Stimulated activated CD8-positive, alpha-beta memory T cell treated with anti-CD3 and anti-CD28 coated beads, Interleukin-12 subunit alpha, Interleukin-12 subunit beta, amount 100 ng/mL, for 1 hour (primary cell): ENCODE results near the gene XKR3.
"Not testable (repeated sequence)": the region's sequence is repeated elsewhere in the genome, so short reads cannot be mapped to it uniquely, and the experiment has no call there.

Source experiments
- DNase-seq: peaks from one replicate; pipeline ENCODE4 v3.0.0-alpha.2; 2020; ENCODE audit warnings: low read depth

XKR3 gene

GRCh38 chr22:16824716-16825687 is at the start of gene XKR3:
Gene XKR3 (minus strand): TSS chr22:16825411. CDS start chr22:16808073, 17,338 bp downstream.
- DNase-seq: no peak

GRCh38 chr22:16869640-16870039 is 44.4 kb upstream of the XKR3 start:
- not testable (repeated sequence) for DNase-seq

- no peak for DNase-seq
Measured at GRCh38 chr22:16866167-16866566, 41.0 kb upstream of the XKR3 start.

- not testable (repeated sequence) for DNase-seq
Measured at GRCh38 chr22:16856851-16857250, 31.6 kb upstream of the XKR3 start.

- no peak for DNase-seq
Measured at GRCh38 chr22:16854631-16855030, 29.4 kb upstream of the XKR3 start.

GRCh38 chr22:16851268-16851996 is 26.2 kb upstream of the XKR3 start:
- DNase-seq: not testable (repeated sequence)

GRCh38 chr22:16847271-16847670 is 22.1 kb upstream of the XKR3 start:
- no peak for DNase-seq

- DNase-seq: no peak
Measured at GRCh38 chr22:16845881-16846280, 20.7 kb upstream of the XKR3 start.

- DNase-seq: no peak
Measured at GRCh38 chr22:16845465-16845864, 20.3 kb upstream of the XKR3 start.

- DNase-seq: no peak
Measured at GRCh38 chr22:16844529-16844928, 19.3 kb upstream of the XKR3 start.

- DNase-seq: no peak
Measured at GRCh38 chr22:16838073-16838472, 12.9 kb upstream of the XKR3 start.

- DNase-seq: no peak
Measured at GRCh38 chr22:16834971-16835370, 9.8 kb upstream of the XKR3 start.

- DNase-seq: no peak
Measured at GRCh38 chr22:16831257-16831656, 6.0 kb upstream of the XKR3 start.

GRCh38 chr22:16829985-16830384 is 4.8 kb upstream of the XKR3 start:
- no peak for DNase-seq

GRCh38 chr22:16828876-16829275 is 3.7 kb upstream of the XKR3 start:
- DNase-seq: no peak

- no peak for DNase-seq
Measured at GRCh38 chr22:16827506-16827905, 2.3 kb upstream of the XKR3 start.

- no peak for DNase-seq
Measured at GRCh38 chr22:16819249-16819648, 6.0 kb downstream of the XKR3 start.

- DNase-seq: no peak
Measured at GRCh38 chr22:16818538-16818937, 6.7 kb downstream of the XKR3 start.

- DNase-seq: no peak
Measured at GRCh38 chr22:16815073-16815472, 10.1 kb downstream of the XKR3 start.

GRCh38 chr22:16810188-16810802 is 14.9 kb downstream of the XKR3 start:
- DNase-seq: no peak

GRCh38 chr22:16808744-16809143 is 16.5 kb downstream of the XKR3 start:
- no peak for DNase-seq

- DNase-seq: no peak
Measured at GRCh38 chr22:16807109-16807508, 18.1 kb downstream of the XKR3 start.

GRCh38 chr22:16806401-16806800 is 18.8 kb downstream of the XKR3 start:
- DNase-seq: no peak
